GM12891 (cell line): ENCODE data around the gene KLHDC7A.

Experiments
- POLR2A ChIP-seq: IDR thresholded peaks from 2 replicates; pipeline ENCODE4 v1.6.1; 2011; ENCODE audit warnings: low read depth, low read length, control low read depth
- POLR2AphosphoS5 ChIP-seq: IDR thresholded peaks from 2 replicates; pipeline ENCODE4 v1.6.1; 2011; ENCODE audit warnings: low read depth, low read length, control low read depth
- POU2F2 ChIP-seq: IDR thresholded peaks from 2 replicates; pipeline ENCODE4 v1.6.1; 2011; ENCODE audit warnings: low read depth, mild to moderate bottlenecking, control low read depth, low read length, moderate library complexity
- TAF1 ChIP-seq: IDR thresholded peaks from 2 replicates; pipeline ENCODE4 v1.6.1; 2011; ENCODE audit warnings: low read depth, low read length, control low read depth

GRCh38 chr1:18484276-18484675 lies 3.5 kb downstream of the KLHDC7A start:
- TF ChIP-seq POLR2A (no peak), POLR2AphosphoS5 (no peak), POU2F2 (no peak), TAF1 (no peak)
